Measurements from ENCODE around the gene ATG13.

The ATG13 gene

GRCh38 chr11:46617134-46617971 is at the start of gene ATG13, which contains the start of gene HARBI1:
ATG13 (plus strand) TSS chr11:46617553; CDS start chr11:46644292, 26,739 bp downstream.
HARBI1 (minus strand) TSS chr11:46617227; CDS start chr11:46616237, 990 bp downstream.
- H3F3A ChIP-seq (ENCODE audit: insufficient read depth, low read length), result no peaks in the 10 kb centered on the region
- no peaks in the 10 kb centered on the region for H3K9me3 ChIP-seq (ENCODE audit: low read length)

GRCh38 chr11:46570790-46571398 is 46.5 kb upstream of the ATG13 start:
- TF ChIP-seq CTCF (IDR thresholded peaks at IDR 0.05; ENCODE audit: low read length), result no peak
- no peak for TF ChIP-seq EZH2 (IDR thresholded peaks at IDR 0.05; ENCODE audit: borderline replicate concordance, low read length)
- Histone ChIP-seq H3K36me3 (ENCODE audit: insufficient read depth, low read length) (peaks cover 12% of the 10 kb centered on the region; the same call in 1 of the 2 replicates), H4K20me1 (ENCODE audit: insufficient read depth, low read length) (no peaks in the 10 kb centered on the region), H3F3A (ENCODE audit: insufficient read depth, low read length) (no peaks in the 10 kb centered on the region), H3K9me2 (ENCODE audit: low read depth, low read length) (no peaks in the 10 kb centered on the region), H3K27ac (ENCODE audit: low read depth, low read length, poor library complexity, severe bottlenecking) (no peak overlapping the region), H3K9me3 (ENCODE audit: low read length) (0 out of 2 replicates have a peak, but pooled peaks cover 8% of the 10 kb centered on the region), H3K9ac (ENCODE audit: low read length) (no peak overlapping the region), H3K4me3 (ENCODE audit: low read depth, low read length, poor library complexity, severe bottlenecking) (no peak overlapping the region), H3K4me2 (ENCODE audit: low read length) (no peak overlapping the region), H3K4me1 (ENCODE audit: insufficient read depth, low read length, severe bottlenecking) (no peaks in the 10 kb centered on the region), H3K27me3 (ENCODE audit: insufficient read depth, low read length) (no peaks in the 10 kb centered on the region), H2AFZ (ENCODE audit: low read length) (no peak overlapping the region), H3K79me2 (ENCODE audit: insufficient read depth, low read length) (peaks cover 38% of the 10 kb centered on the region)

More at GRCh38 chr11:46617134-46617971, at the start of gene ATG13, which contains the start of gene HARBI1:
- no peaks in the 10 kb centered on the region for H4K20me1 ChIP-seq (ENCODE audit: insufficient read depth, low read length)
- peak within 1 kb of the TSS; percentile 81 for H3K27ac ChIP-seq (ENCODE audit: low read depth, low read length, poor library complexity, severe bottlenecking)
- peaks cover 16% of the 10 kb centered on the region for H3K79me2 ChIP-seq (ENCODE audit: insufficient read depth, low read length)
- H2AFZ ChIP-seq (ENCODE audit: low read length), result no peak within 1 kb of the TSS
- H3K4me1 ChIP-seq (ENCODE audit: insufficient read depth, low read length, severe bottlenecking), result peaks cover 41% of the 10 kb centered on the region
- H3K9me2 ChIP-seq (ENCODE audit: low read depth, low read length), result no peaks in the 10 kb centered on the region
- peak within 1 kb of the TSS; percentile 99 for H3K4me2 ChIP-seq (ENCODE audit: low read length)
- TF ChIP-seq EZH2 (IDR thresholded peaks at IDR 0.05; ENCODE audit: borderline replicate concordance, low read length), result no peak
- TF ChIP-seq CTCF (IDR thresholded peaks at IDR 0.05; ENCODE audit: low read length), result peak; percentile 80
- H3K27me3 ChIP-seq (ENCODE audit: insufficient read depth, low read length), result no peaks in the 10 kb centered on the region
- peaks cover 5% of the 10 kb centered on the region; the same call in 1 of the 2 replicates for H3K36me3 ChIP-seq (ENCODE audit: insufficient read depth, low read length)
- H3K9ac ChIP-seq (ENCODE audit: low read length), result peak within 1 kb of the TSS; percentile 89
- peak within 1 kb of the TSS; percentile 93 for H3K4me3 ChIP-seq (ENCODE audit: low read depth, low read length, poor library complexity, severe bottlenecking)

- no peak overlapping the region for H3K9ac ChIP-seq (ENCODE audit: low read length)
- 0 out of 2 replicates have a peak, but pooled peaks cover 4% of the 10 kb centered on the region for H3K9me3 ChIP-seq (ENCODE audit: low read length)
- no peaks in the 10 kb centered on the region for H3K9me2 ChIP-seq (ENCODE audit: low read depth, low read length)
- H3K27ac ChIP-seq (ENCODE audit: low read depth, low read length, poor library complexity, severe bottlenecking), result no peak overlapping the region
- H4K20me1 ChIP-seq (ENCODE audit: insufficient read depth, low read length), result no peaks in the 10 kb centered on the region
- H2AFZ ChIP-seq (ENCODE audit: low read length), result no peak overlapping the region
- H3K27me3 ChIP-seq (ENCODE audit: insufficient read depth, low read length), result no peaks in the 10 kb centered on the region
- TF ChIP-seq CTCF (IDR thresholded peaks at IDR 0.05; ENCODE audit: low read length) (no peak), EZH2 (IDR thresholded peaks at IDR 0.05; ENCODE audit: borderline replicate concordance, low read length) (no peak)
- H3K4me2 ChIP-seq (ENCODE audit: low read length), result no peak overlapping the region
- no peak overlapping the region for H3K4me3 ChIP-seq (ENCODE audit: low read depth, low read length, poor library complexity, severe bottlenecking)
- peaks cover 8% of the 10 kb centered on the region; the same call in 1 of the 2 replicates for H3K36me3 ChIP-seq (ENCODE audit: insufficient read depth, low read length)
- H3K4me1 ChIP-seq (ENCODE audit: insufficient read depth, low read length, severe bottlenecking), result no peaks in the 10 kb centered on the region
- no peaks in the 10 kb centered on the region for H3F3A ChIP-seq (ENCODE audit: insufficient read depth, low read length)
- H3K79me2 ChIP-seq (ENCODE audit: insufficient read depth, low read length), result peaks cover 56% of the 10 kb centered on the region
Measured at GRCh38 chr11:46574656-46575055, 42.7 kb upstream of the ATG13 start.

Measured in OCI-LY1 (cell line).